Sigmoid colon (tissue), 4 donors: ENCODE measurements around the gene CFAP97D2.

Experiments used
- POLR2A ChIP-seq, 2 donors: fragments of 450-650 bp; IDR thresholded peaks; one replicate each; pipeline ENCODE4 v1.6.1; 2016; ENCODE audit warnings: antibody characterized with exemption in 2 of 2, mild to moderate bottlenecking in 2 of 2, moderate library complexity in 2 of 2
- POLR2AphosphoS5 ChIP-seq, 4 donors: sonication (generic); formaldehyde crosslinking; IDR thresholded peaks; one replicate each; pipeline ENCODE4 v1.6.1; 2017; ENCODE audit warnings: antibody characterized with exemption in 4 of 4
- TF ChIP-seq, protein P1 (sequence below), 4 experiments: fragments of 450-650 bp in 3 of 4; fragments of 200-600 bp in 1 of 4; IDR thresholded peaks; one replicate each; pipeline ENCODE4 v1.5.1; 2016 to 2019; ENCODE audit warnings: antibody characterized with exemption in 4 of 4, mild to moderate bottlenecking in 3 of 4, moderate library complexity in 2 of 4

DNA sequence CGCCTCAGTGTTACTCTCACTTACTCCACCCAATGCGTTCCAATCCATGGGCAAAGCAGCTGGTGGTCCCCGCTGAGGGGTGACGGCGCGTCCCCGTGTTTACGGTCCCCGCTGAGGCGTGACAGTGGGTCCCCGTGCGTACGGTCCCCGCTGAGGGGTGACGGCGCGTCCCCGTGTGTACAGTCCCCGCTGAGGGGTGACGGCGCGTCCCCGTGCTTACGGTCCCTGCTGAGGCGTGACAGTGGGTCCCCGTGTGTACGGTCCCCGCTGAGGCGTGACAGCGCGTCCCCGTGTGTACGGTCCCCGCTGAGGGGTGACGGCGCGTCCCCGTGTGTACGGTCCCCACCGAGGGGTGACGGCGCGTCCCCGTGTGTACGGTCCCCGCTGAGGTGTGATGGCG lies 19.5 kb downstream of the CFAP97D2 start:
- TF ChIP-seq, protein P1, sequence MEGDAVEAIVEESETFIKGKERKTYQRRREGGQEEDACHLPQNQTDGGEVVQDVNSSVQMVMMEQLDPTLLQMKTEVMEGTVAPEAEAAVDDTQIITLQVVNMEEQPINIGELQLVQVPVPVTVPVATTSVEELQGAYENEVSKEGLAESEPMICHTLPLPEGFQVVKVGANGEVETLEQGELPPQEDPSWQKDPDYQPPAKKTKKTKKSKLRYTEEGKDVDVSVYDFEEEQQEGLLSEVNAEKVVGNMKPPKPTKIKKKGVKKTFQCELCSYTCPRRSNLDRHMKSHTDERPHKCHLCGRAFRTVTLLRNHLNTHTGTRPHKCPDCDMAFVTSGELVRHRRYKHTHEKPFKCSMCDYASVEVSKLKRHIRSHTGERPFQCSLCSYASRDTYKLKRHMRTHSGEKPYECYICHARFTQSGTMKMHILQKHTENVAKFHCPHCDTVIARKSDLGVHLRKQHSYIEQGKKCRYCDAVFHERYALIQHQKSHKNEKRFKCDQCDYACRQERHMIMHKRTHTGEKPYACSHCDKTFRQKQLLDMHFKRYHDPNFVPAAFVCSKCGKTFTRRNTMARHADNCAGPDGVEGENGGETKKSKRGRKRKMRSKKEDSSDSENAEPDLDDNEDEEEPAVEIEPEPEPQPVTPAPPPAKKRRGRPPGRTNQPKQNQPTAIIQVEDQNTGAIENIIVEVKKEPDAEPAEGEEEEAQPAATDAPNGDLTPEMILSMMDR (IDR thresholded peaks at IDR 0.05) = no peak
- TF ChIP-seq POLR2A (IDR thresholded peaks at IDR 0.05) (no peak), POLR2AphosphoS5 (IDR thresholded peaks at IDR 0.05) (no peak)
